IMR-90 (cell line): ENCODE data around the gene VASN. TPM values are rescaled to one million over a fixed set of nuclear protein-coding genes. Genes with fewer than 3 reads are reported as not detected.

Source experiments
- ATAC-seq: fragments of 200-7000 bp; cut with Tn5 transposase; 2 replicates; pipeline ENCODE4 v1.9.1; 2020; ENCODE audit warnings: low read depth, mild to moderate bottlenecking, moderate library complexity
- BruUV-seq: library from RNA; stranded (reverse); fragments of 400-500 nt; replicated peaks from 2 replicates; lab custom pipeline; 2021; lab: Mats Ljungman, UMichigan
- CTCF ChIA-PET: fragments of 300-600 bp; formaldehyde crosslinking; extraction: SDS; loops from one replicate; lab custom pipeline; 2021; ENCODE audit warnings: antibody characterized with exemption; lab: Yijun Ruan, JAX
- POLR2A ChIA-PET: fragments of 300-600 bp; sonication (Branson Sonifier 250); formaldehyde crosslinking; loops from one replicate; lab custom pipeline; 2022; ENCODE audit warnings: antibody characterized with exemption; ENCODE audit not compliant: unreplicated experiment; lab: Charles Lee
- DNase-seq: peaks from one replicate; pipeline ENCODE4 v3.0.0; 2013
- H2AFZ ChIP-seq: replicated peaks from 2 replicates; pipeline ENCODE3; 2013; ENCODE audit warnings: low read length, mild to moderate bottlenecking; ENCODE audit not compliant: poor library complexity
- H2AK5ac ChIP-seq: 2 replicates; pipeline ENCODE4 v1.6.1; 2013; ENCODE audit warnings: low read depth, low read length, inconsistent platforms
- H2AK9ac ChIP-seq: replicated peaks from 2 replicates; pipeline ENCODE3; 2013; ENCODE audit warnings: mild to moderate bottlenecking, low read depth, low read length, moderate library complexity; ENCODE audit not compliant: poor library complexity
- H2BK120ac ChIP-seq: 2 replicates; pipeline ENCODE4 v1.6.1; 2013; ENCODE audit warnings: low read depth, low read length, inconsistent platforms
- H2BK15ac ChIP-seq: 3 replicates; pipeline ENCODE4 v1.6.1; 2013; ENCODE audit warnings: low read depth, low read length, inconsistent platforms
- H2BK20ac ChIP-seq: 2 replicates; pipeline ENCODE4 v1.6.1; 2013; ENCODE audit warnings: low read depth, mild to moderate bottlenecking, inconsistent platforms, low read length, moderate library complexity
- H2BK5ac ChIP-seq: 2 replicates; pipeline ENCODE4 v1.6.1; 2013; ENCODE audit warnings: mild to moderate bottlenecking, low read depth, low read length, inconsistent platforms; ENCODE audit not compliant: poor library complexity, severe bottlenecking
- H3K14ac ChIP-seq: replicated peaks from 2 replicates; pipeline ENCODE4 v1.6.1; 2013; ENCODE audit warnings: low read depth, low read length, inconsistent platforms
- H3K18ac ChIP-seq: 2 replicates; pipeline ENCODE4 v1.6.1; 2013; ENCODE audit warnings: low read depth, low read length, control low read depth
- H3K23ac ChIP-seq: 2 replicates; pipeline ENCODE4 v1.6.1; 2013; ENCODE audit warnings: low read depth, low read length, inconsistent platforms
- H3K27ac ChIP-seq: 2 replicates; pipeline ENCODE4 v1.5.1; 2013; ENCODE audit warnings: mild to moderate bottlenecking, control low read depth, low read length; ENCODE audit not compliant: insufficient read depth
- H3K27me3 ChIP-seq: 2 replicates; pipeline ENCODE4 v1.6.1; 2013; ENCODE audit warnings: low read length; ENCODE audit not compliant: control insufficient read depth, insufficient read depth
- H3K36me3 ChIP-seq: 2 replicates; pipeline ENCODE4 v1.6.1; 2013; ENCODE audit warnings: low read length, mixed read lengths; ENCODE audit not compliant: control insufficient read depth, insufficient read depth
- H3K4ac ChIP-seq: 2 replicates; pipeline ENCODE4 v1.6.1; 2013; ENCODE audit warnings: low read depth, low read length, inconsistent platforms
- H3K4me1 ChIP-seq: 2 replicates; pipeline ENCODE4 v1.6.1; 2013; ENCODE audit warnings: low read length, mixed read lengths; ENCODE audit not compliant: control insufficient read depth, insufficient read depth
- H3K4me2 ChIP-seq: 2 replicates; pipeline ENCODE4 v1.6.1; 2013; ENCODE audit warnings: low read depth, mild to moderate bottlenecking, control low read depth, low read length, moderate library complexity
- H3K4me3 ChIP-seq: 2 replicates; pipeline ENCODE4 v1.5.1; 2013; ENCODE audit warnings: low read depth, mild to moderate bottlenecking, control low read depth, low read length, moderate library complexity; ENCODE audit not compliant: insufficient read depth
- H3K56ac ChIP-seq: 2 replicates; pipeline ENCODE4 v1.6.1; 2013; ENCODE audit warnings: low read length, inconsistent platforms; ENCODE audit not compliant: insufficient read depth; ENCODE audit errors: extremely low read depth
- H3K79me1 ChIP-seq, 2 experiments: 2 replicates each; pipeline ENCODE4 v1.6.1; 2013; ENCODE audit warnings: low read length in 2 of 2, inconsistent platforms in 1 of 2, low read depth in 1 of 2
- H3K9ac ChIP-seq: 2 replicates; pipeline ENCODE4 v1.6.1; 2013; ENCODE audit warnings: low read depth, low read length, control low read depth
- H3K9me1 ChIP-seq: 2 replicates; pipeline ENCODE4 v1.6.1; 2013; ENCODE audit warnings: low read length, inconsistent platforms; ENCODE audit not compliant: insufficient read depth
- H3K9me3 ChIP-seq: 2 replicates; pipeline ENCODE4 v1.6.1; 2013; ENCODE audit warnings: low read length; ENCODE audit not compliant: control insufficient read depth, insufficient read depth
- H4K20me1 ChIP-seq: 2 replicates; pipeline ENCODE4 v1.6.1; 2013; ENCODE audit warnings: low read length, inconsistent platforms; ENCODE audit not compliant: insufficient read depth
- H4K5ac ChIP-seq: 2 replicates; pipeline ENCODE4 v1.6.1; 2013; ENCODE audit warnings: mild to moderate bottlenecking, low read depth, low read length, control low read depth
- H4K8ac ChIP-seq, 2 experiments: 2 replicates each; pipeline ENCODE4 v1.6.1; 2013; ENCODE audit warnings: low read depth in 2 of 2, low read length in 2 of 2, control low read depth in 1 of 2, inconsistent platforms in 1 of 2
- H4K91ac ChIP-seq: 2 replicates; pipeline ENCODE4 v1.6.1; 2013; ENCODE audit warnings: low read depth, low read length, inconsistent platforms; ENCODE audit not compliant: insufficient read depth
- BHLHE40 ChIP-seq: fragments of 150-350 bp; IDR thresholded peaks from 2 replicates; pipeline ENCODE4 v1.6.1; 2016; ENCODE audit warnings: mild to moderate bottlenecking, low read depth, low read length
- CEBPB ChIP-seq: IDR thresholded peaks from 2 replicates; pipeline ENCODE4 v1.6.1; 2012; ENCODE audit warnings: low read depth, low read length, improper control_type of control experiment
- CHD1 ChIP-seq: IDR thresholded peaks from 2 replicates; pipeline ENCODE4 v1.6.1; 2012; ENCODE audit warnings: low read depth, low read length, improper control_type of control experiment
- CTCF ChIP-seq: conservative IDR thresholded peaks from 2 replicates; pipeline ENCODE4 v1.5.1; 2012; ENCODE audit warnings: mild to moderate bottlenecking, low read depth, low read length, improper control_type of control experiment
- FOS ChIP-seq: fragments of 150-350 bp; IDR thresholded peaks from 2 replicates; pipeline ENCODE4 v1.6.1; 2016; ENCODE audit warnings: low read depth, low read length
- MAFK ChIP-seq: IDR thresholded peaks from 2 replicates; pipeline ENCODE4 v1.6.1; 2012; ENCODE audit warnings: low read depth, low read length, improper control_type of control experiment
- MAZ ChIP-seq: IDR thresholded peaks from 2 replicates; pipeline ENCODE4 v1.6.1; 2012; ENCODE audit warnings: low read depth, mild to moderate bottlenecking, low read length, improper control_type of control experiment, moderate library complexity, borderline replicate concordance
- MXI1 ChIP-seq: IDR thresholded peaks from 2 replicates; pipeline ENCODE4 v1.6.1; 2012; ENCODE audit warnings: low read depth, mild to moderate bottlenecking, low read length, moderate library complexity, borderline replicate concordance
- NFE2L2 ChIP-seq: fragments of 150-350 bp; IDR thresholded peaks from 2 replicates; pipeline ENCODE4 v1.6.1; 2016; ENCODE audit warnings: low read depth, mild to moderate bottlenecking, low read length
- POLR2A ChIP-seq: IDR thresholded peaks from 2 replicates; pipeline ENCODE4 v1.6.1; 2012; ENCODE audit warnings: mild to moderate bottlenecking, low read depth, low read length
- RAD21 ChIP-seq: IDR thresholded peaks from 2 replicates; pipeline ENCODE4 v1.6.1; 2012; ENCODE audit warnings: low read length, improper control_type of control experiment
- RCOR1 ChIP-seq: IDR thresholded peaks from 2 replicates; pipeline ENCODE4 v1.6.1; 2012; ENCODE audit warnings: mild to moderate bottlenecking, low read length, improper control_type of control experiment; ENCODE audit not compliant: insufficient replicate concordance
- RFX5 ChIP-seq: IDR thresholded peaks from 2 replicates; pipeline ENCODE4 v1.8.0; 2012; ENCODE audit warnings: low read depth, mild to moderate bottlenecking, low read length, moderate library complexity
- SMC3 ChIP-seq: fragments of 150-350 bp; IDR thresholded peaks from 2 replicates; pipeline ENCODE4 v1.6.1; 2016; ENCODE audit warnings: low read depth, mild to moderate bottlenecking, antibody characterized with exemption, low read length, moderate library complexity
- WGBS, 2 experiments: methylation state at CpG; one replicate each; pipeline versions ENCODE4 v1.1.5 to v1.1.7; 2013; ENCODE audit warnings: missing lambda C conversion rate in 2 of 2; ENCODE audit not compliant: insufficient read length in 1 of 2; ENCODE audit errors: extremely low coverage in 2 of 2; 5-methylcytosine and 5-hydroxymethylcytosine counted together
- dilution Hi-C: fragments of 300-500 bp; cut with HindIII; formaldehyde crosslinking; loops from one replicate; pipeline ENCODE4 v1.14.3; 2018; ENCODE audit warnings: low sequenced_read_pairs; ENCODE audit not compliant: unreplicated experiment
- in situ Hi-C: fragments of 300-500 bp; cut with MboI; formaldehyde crosslinking; loops from 3 replicates; pipeline ENCODE4 v1.14.3; 2019; ENCODE audit warnings: low sequenced_read_pairs, inconsistent platforms, mixed read lengths
- intact Hi-C: fragments of 100-400 bp; cut with micrococcal nuclease; formaldehyde crosslinking; loops from 2 replicates; pipeline ENCODE4 v1.10.0; 2022
- polyA plus RNA-seq, 3 experiments: library from polyadenylated mRNA; depleted of rRNA; stranded (reverse); fragments of >200 nt; gene quantifications; 2 replicates each; pipeline ENCODE4 v1.2.3, GENCODE V29; 2012; ENCODE audit warnings: low replicate concordance in 1 of 3
- total RNA-seq: library from RNA; depleted of rRNA; stranded (reverse); fragments of >200 nt; gene quantifications from 2 replicates; pipeline ENCODE4 v1.2.3, GENCODE V29; 2012
- TF ChIP-seq, protein P1 (sequence below): fragments of 150-350 bp; IDR thresholded peaks from 2 replicates; pipeline ENCODE4 v1.6.1; 2016; ENCODE audit warnings: low read depth, mild to moderate bottlenecking, low read length, moderate library complexity, borderline replicate concordance
- TF ChIP-seq, protein P2 (sequence below): fragments of 150-350 bp; IDR thresholded peaks from 2 replicates; pipeline ENCODE4 v1.6.1; 2017; ENCODE audit warnings: mild to moderate bottlenecking, antibody characterized with exemption, low read length, low read depth

VASN gene
- total and polyA plus RNA-seq, 2 of the 4 experiments (the other 2 are of a cell fraction): 9.3 to 87.2 TPM

GRCh38 chr16:4428500-4428899 lies 56.9 kb downstream of the VASN start:
- BruUV-seq: no TSS peak
- Histone ChIP-seq H3K4me2 (no peak overlapping the region), H3K79me1 (peaks cover 22 to 54% of the 10 kb centered on the region in 2 experiments), H3K36me3 (peaks cover 7% of the 10 kb centered on the region), H3K27me3 (no peaks in the 10 kb centered on the region), H4K8ac (no peak overlapping the region), H2AFZ (no peak overlapping the region), H3K9ac (no peak overlapping the region), H2BK15ac (no peak overlapping the region), H3K18ac (no peak overlapping the region), H2AK9ac (no peak overlapping the region), H2BK5ac (no peak overlapping the region), H3K9me3 (no peaks in the 10 kb centered on the region), H3K23ac (no peak overlapping the region), H2AK5ac (no peak overlapping the region), H4K91ac (no peak overlapping the region), H3K9me1 (peaks cover 16% of the 10 kb centered on the region), H2BK120ac (no peak overlapping the region), H4K20me1 (peaks cover 16% of the 10 kb centered on the region; the same call in 1 of the 2 replicates), H3K4ac (no peak overlapping the region), H3K4me1 (peaks cover 5% of the 10 kb centered on the region; the same call in 1 of the 2 replicates), H3K56ac (no peak overlapping the region), H3K27ac (no peak overlapping the region), H4K5ac (no peak overlapping the region), H3K14ac (no peak overlapping the region), H2BK20ac (no peak overlapping the region), H3K4me3 (no peak overlapping the region)
- CTCF ChIA-PET: interaction anchor here (0.9 kb wide), 1 partner anchor 13 kb away, joined by 4 read pairs; no protein-coding TSS in a partner anchor
- intact Hi-C loops (no loop called here), dilution Hi-C loops (no loop called here), in situ Hi-C loops (no loop called here)
- POLR2A ChIA-PET: no interaction called here
- DNase-seq: no peak
- TF ChIP-seq MXI1: no peak
- TF ChIP-seq, protein P1, sequence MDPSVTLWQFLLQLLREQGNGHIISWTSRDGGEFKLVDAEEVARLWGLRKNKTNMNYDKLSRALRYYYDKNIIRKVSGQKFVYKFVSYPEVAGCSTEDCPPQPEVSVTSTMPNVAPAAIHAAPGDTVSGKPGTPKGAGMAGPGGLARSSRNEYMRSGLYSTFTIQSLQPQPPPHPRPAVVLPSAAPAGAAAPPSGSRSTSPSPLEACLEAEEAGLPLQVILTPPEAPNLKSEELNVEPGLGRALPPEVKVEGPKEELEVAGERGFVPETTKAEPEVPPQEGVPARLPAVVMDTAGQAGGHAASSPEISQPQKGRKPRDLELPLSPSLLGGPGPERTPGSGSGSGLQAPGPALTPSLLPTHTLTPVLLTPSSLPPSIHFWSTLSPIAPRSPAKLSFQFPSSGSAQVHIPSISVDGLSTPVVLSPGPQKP: no peak
- no peak for TF ChIP-seq POLR2A
- no peak for TF ChIP-seq NFE2L2
- no peak for TF ChIP-seq RCOR1
- TF ChIP-seq, protein P2, sequence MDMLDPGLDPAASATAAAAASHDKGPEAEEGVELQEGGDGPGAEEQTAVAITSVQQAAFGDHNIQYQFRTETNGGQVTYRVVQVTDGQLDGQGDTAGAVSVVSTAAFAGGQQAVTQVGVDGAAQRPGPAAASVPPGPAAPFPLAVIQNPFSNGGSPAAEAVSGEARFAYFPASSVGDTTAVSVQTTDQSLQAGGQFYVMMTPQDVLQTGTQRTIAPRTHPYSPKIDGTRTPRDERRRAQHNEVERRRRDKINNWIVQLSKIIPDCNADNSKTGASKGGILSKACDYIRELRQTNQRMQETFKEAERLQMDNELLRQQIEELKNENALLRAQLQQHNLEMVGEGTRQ: no peak
- TF ChIP-seq SMC3: no peak
- no peak for TF ChIP-seq MAFK
- no peak for TF ChIP-seq FOS
- TF ChIP-seq CHD1: no peak
- TF ChIP-seq BHLHE40: no peak
- TF ChIP-seq RAD21: no peak
- TF ChIP-seq RFX5: no peak
- TF ChIP-seq CTCF: no peak
- TF ChIP-seq MAZ: no peak
- no peak for TF ChIP-seq CEBPB
- no peak for ATAC-seq
- 100% methylated on average over 1 of the region's 7 CpGs; no CpG with 5 or more reads in 1 of the 2 experiments for WGBS, 2 experiments
